Endothelial cell of umbilical vein (primary cell): Measurements from ENCODE around the gene HMGCS2.

ENCODE experiments used
- EZH2 ChIP-seq: IDR thresholded peaks from 2 replicates; pipeline ENCODE4 v1.6.1; 2012; ENCODE audit warnings: borderline replicate concordance, low read depth, mild to moderate bottlenecking, moderate library complexity, low read length, inconsistent platforms; ENCODE audit not compliant: severe bottlenecking
- MYC ChIP-seq: IDR thresholded peaks from one replicate; pipeline ENCODE4 v1.6.1; 2011; ENCODE audit warnings: mild to moderate bottlenecking, low read depth, low read length
- POLR2A ChIP-seq: IDR thresholded peaks from 2 replicates; pipeline ENCODE4 v1.6.1; 2012; ENCODE audit warnings: low read depth, mild to moderate bottlenecking, control low read depth, low read length
- POLR2AphosphoS5 ChIP-seq: IDR thresholded peaks from 2 replicates; pipeline ENCODE4 v1.6.1; 2012; ENCODE audit warnings: low read depth, mild to moderate bottlenecking, control low read depth, low read length, moderate library complexity; ENCODE audit not compliant: insufficient read depth
- TF ChIP-seq, protein P1 (sequence below), 2 donors: IDR thresholded peaks; 1 replicate in 1 of 2; 2 replicates in 1 of 2; pipeline ENCODE4 v1.5.1; 2011; ENCODE audit warnings: low read length in 2 of 2, mild to moderate bottlenecking in 2 of 2, moderate library complexity in 2 of 2, control low read depth in 1 of 2, inconsistent platforms in 1 of 2, low read depth in 1 of 2; ENCODE audit not compliant: insufficient read depth in 1 of 2; ENCODE audit errors: extremely low read depth in 1 of 2
- TF ChIP-seq, protein P2 (sequence below): IDR thresholded peaks from 2 replicates; pipeline ENCODE4 v1.6.1; 2011; ENCODE audit not compliant: insufficient read depth, insufficient read length

DNA sequence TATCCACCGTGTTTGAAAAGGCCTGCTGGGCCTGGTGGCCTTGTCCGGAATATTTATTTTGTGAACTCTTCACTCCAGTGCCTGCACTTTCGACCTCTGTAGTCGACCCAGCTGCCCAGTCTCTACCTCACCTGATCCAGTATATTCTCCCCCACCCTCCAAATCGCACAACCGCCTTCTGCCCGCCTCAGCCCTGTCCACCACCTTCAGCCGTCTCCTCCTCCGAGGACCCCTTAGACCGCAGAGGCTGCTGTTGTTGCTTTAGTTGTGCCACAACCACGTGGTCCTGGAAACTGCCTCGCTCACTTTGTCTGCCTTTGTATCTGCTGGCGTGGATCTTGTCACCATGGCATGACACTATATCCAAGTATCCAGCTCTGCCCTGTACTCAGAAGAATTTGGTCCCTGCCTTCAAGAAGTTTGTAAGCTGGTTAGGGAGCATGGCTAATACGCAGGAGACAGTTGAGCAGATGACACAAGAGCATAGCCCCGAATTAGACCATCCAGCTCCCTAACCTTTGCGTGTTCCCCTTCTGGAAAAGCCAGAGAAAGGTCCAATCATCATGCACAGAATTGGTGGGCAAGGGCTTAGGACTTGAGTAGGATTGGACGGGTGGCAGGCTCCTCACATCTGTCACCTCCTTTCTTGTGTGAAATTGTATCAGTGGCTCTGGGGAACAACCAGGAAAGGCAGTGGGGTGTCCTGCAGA lies 55.5 kb downstream of the HMGCS2 start:
- no peak for TF ChIP-seq MYC
- TF ChIP-seq, protein P1, sequence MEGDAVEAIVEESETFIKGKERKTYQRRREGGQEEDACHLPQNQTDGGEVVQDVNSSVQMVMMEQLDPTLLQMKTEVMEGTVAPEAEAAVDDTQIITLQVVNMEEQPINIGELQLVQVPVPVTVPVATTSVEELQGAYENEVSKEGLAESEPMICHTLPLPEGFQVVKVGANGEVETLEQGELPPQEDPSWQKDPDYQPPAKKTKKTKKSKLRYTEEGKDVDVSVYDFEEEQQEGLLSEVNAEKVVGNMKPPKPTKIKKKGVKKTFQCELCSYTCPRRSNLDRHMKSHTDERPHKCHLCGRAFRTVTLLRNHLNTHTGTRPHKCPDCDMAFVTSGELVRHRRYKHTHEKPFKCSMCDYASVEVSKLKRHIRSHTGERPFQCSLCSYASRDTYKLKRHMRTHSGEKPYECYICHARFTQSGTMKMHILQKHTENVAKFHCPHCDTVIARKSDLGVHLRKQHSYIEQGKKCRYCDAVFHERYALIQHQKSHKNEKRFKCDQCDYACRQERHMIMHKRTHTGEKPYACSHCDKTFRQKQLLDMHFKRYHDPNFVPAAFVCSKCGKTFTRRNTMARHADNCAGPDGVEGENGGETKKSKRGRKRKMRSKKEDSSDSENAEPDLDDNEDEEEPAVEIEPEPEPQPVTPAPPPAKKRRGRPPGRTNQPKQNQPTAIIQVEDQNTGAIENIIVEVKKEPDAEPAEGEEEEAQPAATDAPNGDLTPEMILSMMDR (IDR thresholded peaks at IDR 0.05; ENCODE audit: extremely low read depth in 1 of 2, insufficient read depth in 1 of 2, low read depth in 1 of 2, low read length in 2 of 2): no peak
- no peak for TF ChIP-seq POLR2AphosphoS5
- no peak for TF ChIP-seq EZH2
- no peak for TF ChIP-seq POLR2A
- TF ChIP-seq, protein P2, sequence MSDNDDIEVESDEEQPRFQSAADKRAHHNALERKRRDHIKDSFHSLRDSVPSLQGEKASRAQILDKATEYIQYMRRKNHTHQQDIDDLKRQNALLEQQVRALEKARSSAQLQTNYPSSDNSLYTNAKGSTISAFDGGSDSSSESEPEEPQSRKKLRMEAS: no peak
